Measurements from ENCODE around the gene NEK7.
"Not testable (repeated sequence)": the region's sequence is repeated elsewhere in the genome, so short reads cannot be mapped to it uniquely, and the experiment has no call there.

NEK7 gene

GRCh38 chr1:198156745-198157240 is at the start of gene NEK7:
Gene NEK7, plus strand, starts transcription at chr1:198156998. Its CDS starts 75,583 bp downstream, at chr1:198232581.
- peak in 3 of 4 experiments; percentile 15 to 58 (median 35) for DNase-seq (ENCODE audit: low read depth in 4 of 4, low spot score in 1 of 4)

GRCh38 chr1:198107091-198107501 is 49.7 kb upstream of the NEK7 start:
- DNase-seq (ENCODE audit: low read depth in 4 of 4, low spot score in 1 of 4) = no peak

- no peak for DNase-seq (ENCODE audit: low read depth in 4 of 4, low spot score in 1 of 4)
These were observed 48.0 kb upstream of the NEK7 start for GRCh38 chr1:198108636-198109370.

- DNase-seq (ENCODE audit: low read depth in 4 of 4, low spot score in 1 of 4) = no peak
These were observed 47.5 kb upstream of the NEK7 start for GRCh38 chr1:198109371-198109715.

DNA sequence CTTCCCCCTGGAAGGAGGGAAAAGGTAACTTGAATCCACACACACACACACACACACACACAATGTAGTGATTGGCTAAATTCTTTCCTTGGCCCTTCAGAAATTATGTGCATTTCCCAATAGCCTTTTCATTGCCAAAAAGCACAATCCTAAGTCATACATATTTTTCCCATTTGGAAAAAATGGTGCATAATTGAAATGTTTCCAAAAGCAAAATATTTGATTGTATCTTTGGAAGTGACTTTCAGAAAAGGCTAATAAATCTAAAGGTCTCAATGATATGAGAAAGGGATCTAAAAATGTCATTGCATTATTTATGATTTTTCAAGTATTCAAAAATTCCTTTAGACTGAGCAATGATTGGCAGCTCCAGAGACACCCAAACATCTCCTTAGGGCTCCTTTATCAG is 43.5 kb upstream of the NEK7 start:
- no peak for DNase-seq (ENCODE audit: low read depth in 4 of 4, low spot score in 1 of 4)

GRCh38 chr1:198116069-198116468 is 40.7 kb upstream of the NEK7 start:
- DNase-seq (ENCODE audit: low read depth in 4 of 4, low spot score in 1 of 4) = no peak

DNA sequence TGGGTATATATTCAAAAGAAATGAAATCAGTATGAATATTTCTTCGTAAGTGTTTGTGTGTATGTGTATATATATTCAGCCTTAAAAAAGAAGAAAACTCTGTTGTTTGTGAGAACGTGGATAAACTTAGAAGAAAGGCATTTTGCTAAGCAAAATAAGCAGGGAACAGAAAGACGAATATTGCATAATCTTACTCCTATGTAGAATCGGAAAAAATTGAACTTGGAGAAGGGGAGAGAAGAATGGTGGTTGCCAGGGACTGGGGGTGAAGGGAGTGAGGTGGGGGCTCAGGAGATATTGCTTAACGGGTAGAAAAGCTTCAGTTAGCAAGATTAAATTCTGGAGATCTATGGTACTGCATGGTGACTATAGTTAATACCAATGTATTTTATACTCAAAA is 40.3 kb upstream of the NEK7 start:
- DNase-seq (ENCODE audit: low read depth in 4 of 4, low spot score in 1 of 4) = no peak

GRCh38 chr1:198117267-198117666 is 39.5 kb upstream of the NEK7 start:
- DNase-seq (ENCODE audit: low read depth in 4 of 4, low spot score in 1 of 4) = no peak

GRCh38 chr1:198118134-198118533 is 38.7 kb upstream of the NEK7 start:
- DNase-seq (ENCODE audit: low read depth in 4 of 4, low spot score in 1 of 4) = no peak

DNA sequence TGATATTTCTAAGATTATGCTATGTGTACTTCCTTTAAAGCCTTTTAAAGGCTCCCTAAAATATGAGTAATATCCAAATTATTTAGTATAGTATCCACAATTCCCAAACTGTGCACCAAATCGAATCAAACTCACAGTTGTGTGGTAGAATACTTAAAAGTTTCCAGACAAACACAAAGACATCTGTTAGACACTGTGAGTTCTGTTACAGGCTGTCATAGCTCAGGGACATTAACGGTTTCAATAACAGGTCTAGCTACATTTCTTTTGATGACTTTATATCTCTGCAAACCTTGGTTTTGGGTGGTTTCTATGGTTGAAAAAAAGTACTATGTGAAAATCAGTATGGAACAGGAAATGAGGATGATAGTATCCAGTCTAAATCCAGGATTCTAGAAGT is 36.9 kb upstream of the NEK7 start:
- no peak for DNase-seq (ENCODE audit: low read depth in 4 of 4, low spot score in 1 of 4)

- DNase-seq (ENCODE audit: low read depth in 4 of 4, low spot score in 1 of 4) = no peak
These were observed 35.6 kb upstream of the NEK7 start for GRCh38 chr1:198121056-198121826.

DNA sequence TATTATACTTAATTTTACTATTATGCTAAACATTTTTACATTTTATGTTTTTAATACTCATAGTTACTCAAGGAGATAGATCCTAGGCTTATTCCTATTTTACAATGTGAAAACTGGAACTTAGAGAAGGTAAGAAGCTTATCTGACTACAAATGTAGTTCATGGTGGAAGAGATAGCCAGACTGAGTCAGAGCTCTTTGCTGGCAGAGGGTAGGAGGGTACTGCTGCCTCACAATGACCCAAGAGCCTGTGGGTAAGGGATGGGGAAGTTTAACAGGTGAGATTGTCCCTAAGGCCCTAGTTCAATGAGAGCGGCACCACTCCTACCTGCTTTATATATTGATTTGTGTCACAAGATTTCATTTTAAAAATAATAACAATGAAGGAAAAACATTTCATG is 34.1 kb upstream of the NEK7 start:
- no peak for DNase-seq (ENCODE audit: low read depth in 4 of 4, low spot score in 1 of 4)

GRCh38 chr1:198123133-198123532 is 33.7 kb upstream of the NEK7 start:
- DNase-seq (ENCODE audit: low read depth in 4 of 4, low spot score in 1 of 4) = no peak

GRCh38 chr1:198124673-198125072 is 32.1 kb upstream of the NEK7 start:
- DNase-seq (ENCODE audit: low read depth in 4 of 4, low spot score in 1 of 4) = no peak

GRCh38 chr1:198125995-198126735 is 30.6 kb upstream of the NEK7 start:
- no peak for DNase-seq (ENCODE audit: low read depth in 4 of 4, low spot score in 1 of 4)

DNA sequence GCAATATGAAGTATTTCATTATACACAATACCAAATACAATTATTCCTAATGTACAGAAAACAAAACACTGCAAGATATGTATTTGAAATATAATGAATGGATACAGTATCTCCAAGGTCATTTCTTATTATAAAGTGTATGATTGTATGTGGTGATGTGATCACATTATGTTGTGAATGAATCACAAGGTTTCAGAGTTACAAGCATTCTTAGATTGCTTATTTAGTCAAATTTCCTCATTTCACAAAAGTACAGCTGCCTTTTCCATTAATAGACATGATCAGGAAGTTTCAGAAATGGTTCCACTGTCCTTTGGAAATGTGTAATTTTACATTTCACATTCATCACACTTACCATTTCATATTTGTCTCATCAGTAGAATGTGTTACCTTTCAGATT is 28.3 kb upstream of the NEK7 start:
- DNase-seq (ENCODE audit: low read depth in 4 of 4, low spot score in 1 of 4) = no peak

DNA sequence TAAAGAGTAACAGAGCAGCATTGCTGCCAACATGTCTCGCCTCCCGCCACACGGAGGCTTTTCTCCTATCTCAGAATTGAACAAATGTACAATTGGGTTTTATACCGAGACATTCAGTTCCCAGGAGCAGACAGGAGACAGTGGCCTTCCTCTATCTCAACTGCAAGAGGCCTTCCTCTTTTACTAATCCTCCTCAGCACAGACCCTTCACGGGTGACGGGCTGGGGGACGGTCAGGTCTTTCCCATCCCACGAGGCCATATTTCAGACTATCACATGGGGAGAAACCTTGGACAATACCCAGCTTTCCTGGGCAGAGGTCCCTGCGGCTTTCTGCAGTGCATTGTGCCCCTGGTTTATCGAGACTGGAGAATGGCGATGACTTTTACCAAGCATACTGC is 26.7 kb upstream of the NEK7 start:
- DNase-seq (ENCODE audit: low read depth in 4 of 4, low spot score in 1 of 4) = not testable (repeated sequence)

- no peak for DNase-seq (ENCODE audit: low read depth in 4 of 4, low spot score in 1 of 4)
These were observed 24.6 kb upstream of the NEK7 start for GRCh38 chr1:198132060-198132781.

DNA sequence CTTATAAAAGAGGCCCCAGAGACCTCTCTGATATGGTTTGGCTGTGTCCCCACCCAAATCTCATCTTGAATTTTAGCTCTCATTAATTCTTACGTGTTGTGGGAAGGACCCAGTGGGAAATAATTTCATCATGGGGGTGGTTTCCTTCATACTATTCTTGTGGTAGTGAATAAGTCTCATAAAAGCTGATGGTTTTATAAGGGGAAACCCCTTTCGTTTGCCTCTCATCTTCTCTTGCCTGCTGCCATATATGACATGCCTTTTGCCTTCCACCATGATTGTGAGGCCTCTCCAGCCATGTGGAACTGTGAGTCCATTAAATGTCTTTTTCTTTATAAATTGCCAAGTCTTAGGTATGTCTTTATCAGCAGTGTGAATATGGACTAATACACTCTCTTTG is 22.5 kb upstream of the NEK7 start:
- DNase-seq (ENCODE audit: low read depth in 4 of 4, low spot score in 1 of 4) = no peak

DNA sequence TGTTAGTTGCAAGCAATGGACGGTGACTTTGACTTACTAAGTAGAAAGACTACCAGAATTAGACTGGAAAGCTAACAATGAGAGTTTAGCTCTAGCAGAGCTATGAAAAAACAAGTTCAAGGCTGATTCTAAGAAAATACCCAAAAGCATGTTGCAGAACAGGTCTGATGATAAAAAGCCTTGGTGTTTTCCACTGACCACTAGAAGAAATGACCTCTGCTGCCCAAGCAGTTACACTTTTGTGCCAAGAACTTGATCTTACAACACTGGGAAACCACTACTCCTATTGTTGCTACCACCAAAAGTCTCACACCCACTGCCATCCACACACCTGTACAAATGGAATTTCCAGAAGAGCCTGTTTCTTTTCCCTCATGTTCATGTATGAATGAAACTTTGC is 21.4 kb upstream of the NEK7 start:
- DNase-seq (ENCODE audit: low read depth in 4 of 4, low spot score in 1 of 4) = no peak

DNA sequence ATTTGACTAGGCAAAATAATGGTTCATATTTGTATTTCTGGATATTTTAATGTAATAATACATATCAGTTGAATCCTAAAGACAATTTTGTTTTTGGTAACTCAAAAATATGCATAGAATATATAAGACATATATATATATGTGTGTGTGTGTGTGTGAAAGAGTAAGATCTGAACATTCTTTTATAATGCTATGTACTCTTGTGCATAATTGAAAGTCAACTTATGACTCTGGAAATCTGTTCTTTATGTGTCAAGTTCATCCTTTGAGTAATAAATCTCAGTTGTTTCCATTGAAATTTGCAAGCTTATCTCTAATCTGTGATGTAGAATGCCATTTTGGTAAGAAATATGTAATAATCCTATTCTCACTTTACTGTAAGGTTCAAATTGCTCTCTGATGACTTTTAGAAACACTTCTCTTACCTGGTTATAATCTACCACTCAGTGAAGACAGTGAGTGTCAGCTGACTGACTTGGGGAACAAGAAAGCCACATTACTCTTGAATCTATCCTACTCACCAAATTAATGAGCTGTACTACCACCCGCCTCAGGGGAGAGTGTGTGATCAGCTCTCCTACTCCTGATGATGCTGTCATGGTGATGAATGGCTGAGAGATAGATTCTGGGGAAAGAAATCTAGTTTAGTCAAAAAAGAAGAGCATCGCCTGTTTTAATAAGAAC is 15.0 kb upstream of the NEK7 start:
- no peak for DNase-seq (ENCODE audit: low read depth in 4 of 4, low spot score in 1 of 4)
